ENCODE results near the gene SEZ6L2. TPM values are rescaled to one million over a fixed set of nuclear protein-coding genes. Genes with fewer than 3 reads are reported as not detected.

The SEZ6L2 gene
- total and polyA plus RNA-seq, 9 of the 15 experiments (the other 6 are each of a cell fraction or from before 2014, with no cell fraction given): 0.10 to 2.1 (median 0.72) TPM

DNA sequence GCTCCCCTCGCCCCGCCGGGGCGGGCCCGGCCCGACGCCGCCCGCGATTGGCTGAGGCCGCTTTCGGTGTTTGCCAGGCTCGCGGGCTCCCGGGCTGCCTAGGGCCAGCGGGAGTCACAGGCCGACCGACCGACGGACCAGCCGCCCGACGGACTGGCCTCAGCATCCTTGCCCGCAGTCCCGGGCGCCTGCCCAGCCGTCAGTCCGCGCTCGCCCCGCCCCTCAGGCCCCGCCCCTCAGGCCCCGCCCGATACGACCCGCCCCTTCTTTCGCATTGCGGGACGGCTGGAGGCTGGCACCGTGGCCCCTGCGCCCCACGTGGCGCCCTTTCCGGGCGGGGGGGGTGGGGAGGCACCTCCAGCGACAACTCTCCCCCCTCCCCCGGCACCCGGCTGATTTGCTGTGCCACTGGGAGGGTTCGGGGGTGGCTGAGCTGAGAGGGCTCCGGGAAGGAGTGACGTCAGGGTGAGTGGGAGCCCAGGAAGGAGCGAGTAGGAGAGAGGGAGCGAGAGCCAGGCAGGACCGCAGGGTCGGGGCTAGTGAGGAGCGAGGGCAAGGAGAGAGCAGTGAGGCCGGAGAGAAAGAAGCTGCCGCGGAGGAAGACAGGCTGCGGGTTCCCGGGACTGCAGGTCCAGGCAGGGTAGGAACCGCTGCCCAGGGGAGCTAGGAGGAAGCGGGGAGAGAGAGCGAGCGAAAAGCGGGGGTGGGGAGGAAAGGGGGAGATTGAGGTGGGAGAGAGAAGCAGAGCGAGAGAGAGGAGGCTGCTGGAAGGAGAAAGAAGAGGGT, 945 bp upstream of the SEZ6L2 start, which contains the start of gene ASPHD1 (continued):
- TF ChIP-seq HNRNPL (IDR thresholded peaks at IDR 0.05; ENCODE audit: low read depth, low read length): 0 out of 2 replicates have a peak, but pooled peaks have one; percentile 47
- no peak for TF ChIP-seq RBM22 (IDR thresholded peaks at IDR 0.05; ENCODE audit: low read depth, low read length, poor library complexity, severe bottlenecking)
- no peak for TF ChIP-seq EP300 (IDR thresholded peaks at IDR 0.05; ENCODE audit: low read length)
- TF ChIP-seq, protein P1, sequence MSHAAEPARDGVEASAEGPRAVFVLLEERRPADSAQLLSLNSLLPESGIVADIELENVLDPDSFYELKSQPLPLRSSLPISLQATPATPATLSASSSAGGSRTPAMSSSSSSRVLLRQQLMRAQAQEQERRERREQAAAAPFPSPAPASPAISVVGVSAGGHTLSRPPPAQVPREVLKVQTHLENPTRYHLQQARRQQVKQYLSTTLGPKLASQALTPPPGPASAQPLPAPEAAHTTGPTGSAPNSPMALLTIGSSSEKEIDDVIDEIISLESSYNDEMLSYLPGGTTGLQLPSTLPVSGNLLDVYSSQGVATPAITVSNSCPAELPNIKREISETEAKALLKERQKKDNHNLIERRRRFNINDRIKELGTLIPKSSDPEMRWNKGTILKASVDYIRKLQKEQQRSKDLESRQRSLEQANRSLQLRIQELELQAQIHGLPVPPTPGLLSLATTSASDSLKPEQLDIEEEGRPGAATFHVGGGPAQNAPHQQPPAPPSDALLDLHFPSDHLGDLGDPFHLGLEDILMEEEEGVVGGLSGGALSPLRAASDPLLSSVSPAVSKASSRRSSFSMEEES (CRISPR knock-in tag; IDR thresholded peaks at IDR 0.05): no peak
- TF ChIP-seq MECOM (CRISPR knock-in tag; IDR thresholded peaks at IDR 0.05): no peak
- TF ChIP-seq, protein P2, sequence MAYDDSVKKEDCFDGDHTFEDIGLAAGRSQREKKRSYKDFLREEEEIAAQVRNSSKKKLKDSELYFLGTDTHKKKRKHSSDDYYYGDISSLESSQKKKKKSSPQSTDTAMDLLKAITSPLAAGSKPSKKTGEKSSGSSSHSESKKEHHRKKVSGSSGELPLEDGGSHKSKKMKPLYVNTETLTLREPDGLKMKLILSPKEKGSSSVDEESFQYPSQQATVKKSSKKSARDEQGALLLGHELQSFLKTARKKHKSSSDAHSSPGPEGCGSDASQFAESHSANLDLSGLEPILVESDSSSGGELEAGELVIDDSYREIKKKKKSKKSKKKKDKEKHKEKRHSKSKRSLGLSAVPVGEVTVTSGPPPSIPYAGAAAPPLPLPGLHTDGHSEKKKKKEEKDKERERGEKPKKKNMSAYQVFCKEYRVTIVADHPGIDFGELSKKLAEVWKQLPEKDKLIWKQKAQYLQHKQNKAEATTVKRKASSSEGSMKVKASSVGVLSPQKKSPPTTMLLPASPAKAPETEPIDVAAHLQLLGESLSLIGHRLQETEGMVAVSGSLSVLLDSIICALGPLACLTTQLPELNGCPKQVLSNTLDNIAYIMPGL (CRISPR knock-in tag; IDR thresholded peaks at IDR 0.05): 0 out of 2 replicates have a peak, but pooled peaks have one; percentile 74
- no peak for TF ChIP-seq ZFX (CRISPR knock-in tag; IDR thresholded peaks at IDR 0.05)
- no peak for TF ChIP-seq ZNF589 (CRISPR knock-in tag; IDR thresholded peaks at IDR 0.05; ENCODE audit: low read depth)
- TF ChIP-seq, protein P3, sequence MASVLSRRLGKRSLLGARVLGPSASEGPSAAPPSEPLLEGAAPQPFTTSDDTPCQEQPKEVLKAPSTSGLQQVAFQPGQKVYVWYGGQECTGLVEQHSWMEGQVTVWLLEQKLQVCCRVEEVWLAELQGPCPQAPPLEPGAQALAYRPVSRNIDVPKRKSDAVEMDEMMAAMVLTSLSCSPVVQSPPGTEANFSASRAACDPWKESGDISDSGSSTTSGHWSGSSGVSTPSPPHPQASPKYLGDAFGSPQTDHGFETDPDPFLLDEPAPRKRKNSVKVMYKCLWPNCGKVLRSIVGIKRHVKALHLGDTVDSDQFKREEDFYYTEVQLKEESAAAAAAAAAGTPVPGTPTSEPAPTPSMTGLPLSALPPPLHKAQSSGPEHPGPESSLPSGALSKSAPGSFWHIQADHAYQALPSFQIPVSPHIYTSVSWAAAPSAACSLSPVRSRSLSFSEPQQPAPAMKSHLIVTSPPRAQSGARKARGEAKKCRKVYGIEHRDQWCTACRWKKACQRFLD (CRISPR knock-in tag; IDR thresholded peaks at IDR 0.05): peak; percentile 82; the same call in 1 of the 2 replicates
- TF ChIP-seq SP1 (CRISPR knock-in tag; IDR thresholded peaks at IDR 0.05): peak; percentile 74
- TF ChIP-seq KHSRP (IDR thresholded peaks at IDR 0.05): no peak
- peak; percentile 66; the same call in 1 of the 2 replicates for TF ChIP-seq CREM (IDR thresholded peaks at IDR 0.05; ENCODE audit: low read depth)
- TF ChIP-seq BRD9 (IDR thresholded peaks at IDR 0.05; ENCODE audit: low read depth, partially characterized antibody): no peak
- TF ChIP-seq, protein P4, sequence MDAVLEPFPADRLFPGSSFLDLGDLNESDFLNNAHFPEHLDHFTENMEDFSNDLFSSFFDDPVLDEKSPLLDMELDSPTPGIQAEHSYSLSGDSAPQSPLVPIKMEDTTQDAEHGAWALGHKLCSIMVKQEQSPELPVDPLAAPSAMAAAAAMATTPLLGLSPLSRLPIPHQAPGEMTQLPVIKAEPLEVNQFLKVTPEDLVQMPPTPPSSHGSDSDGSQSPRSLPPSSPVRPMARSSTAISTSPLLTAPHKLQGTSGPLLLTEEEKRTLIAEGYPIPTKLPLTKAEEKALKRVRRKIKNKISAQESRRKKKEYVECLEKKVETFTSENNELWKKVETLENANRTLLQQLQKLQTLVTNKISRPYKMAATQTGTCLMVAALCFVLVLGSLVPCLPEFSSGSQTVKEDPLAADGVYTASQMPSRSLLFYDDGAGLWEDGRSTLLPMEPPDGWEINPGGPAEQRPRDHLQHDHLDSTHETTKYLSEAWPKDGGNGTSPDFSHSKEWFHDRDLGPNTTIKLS (IDR thresholded peaks at IDR 0.05; ENCODE audit: borderline replicate concordance, low read depth): no peak
- 0 out of 2 replicates have a peak, but pooled peaks have one; percentile 16 for TF ChIP-seq DPF2 (IDR thresholded peaks at IDR 0.05)
- TF ChIP-seq MIER1 (IDR thresholded peaks at IDR 0.05; ENCODE audit: low read depth): peak; percentile 73
- no peak for TF ChIP-seq KAT2B (IDR thresholded peaks at IDR 0.05; ENCODE audit: low read depth, low read length)
- TF ChIP-seq NFE2 (IDR thresholded peaks at IDR 0.05; ENCODE audit: low read depth): no peak
- no peak for TF ChIP-seq BACH1 (tag; IDR thresholded peaks at IDR 0.05)
- no peak for TF ChIP-seq SAP30 (IDR thresholded peaks at IDR 0.05; ENCODE audit: borderline replicate concordance, insufficient read depth, low read depth, low read length, poor library complexity, severe bottlenecking)
- no peak for TF ChIP-seq CREB1 (IDR thresholded peaks at IDR 0.05)
- TF ChIP-seq CREB1 (CRISPR knock-in tag; IDR thresholded peaks at IDR 0.05): peak; percentile 56; the same call in 1 of the 2 replicates
- TF ChIP-seq SIX5 (IDR thresholded peaks at IDR 0.05; ENCODE audit: borderline replicate concordance in 1 of 2, insufficient read depth in 1 of 2, low read depth in 1 of 2, low read length in 2 of 2): no peak

Data from K562 (cell line).